ENCODE results near the gene INPP5A.
"Not testable (repeated sequence)": the region's sequence is repeated elsewhere in the genome, so short reads cannot be mapped to it uniquely, and the experiment has no call there.

Gene INPP5A

DNA sequence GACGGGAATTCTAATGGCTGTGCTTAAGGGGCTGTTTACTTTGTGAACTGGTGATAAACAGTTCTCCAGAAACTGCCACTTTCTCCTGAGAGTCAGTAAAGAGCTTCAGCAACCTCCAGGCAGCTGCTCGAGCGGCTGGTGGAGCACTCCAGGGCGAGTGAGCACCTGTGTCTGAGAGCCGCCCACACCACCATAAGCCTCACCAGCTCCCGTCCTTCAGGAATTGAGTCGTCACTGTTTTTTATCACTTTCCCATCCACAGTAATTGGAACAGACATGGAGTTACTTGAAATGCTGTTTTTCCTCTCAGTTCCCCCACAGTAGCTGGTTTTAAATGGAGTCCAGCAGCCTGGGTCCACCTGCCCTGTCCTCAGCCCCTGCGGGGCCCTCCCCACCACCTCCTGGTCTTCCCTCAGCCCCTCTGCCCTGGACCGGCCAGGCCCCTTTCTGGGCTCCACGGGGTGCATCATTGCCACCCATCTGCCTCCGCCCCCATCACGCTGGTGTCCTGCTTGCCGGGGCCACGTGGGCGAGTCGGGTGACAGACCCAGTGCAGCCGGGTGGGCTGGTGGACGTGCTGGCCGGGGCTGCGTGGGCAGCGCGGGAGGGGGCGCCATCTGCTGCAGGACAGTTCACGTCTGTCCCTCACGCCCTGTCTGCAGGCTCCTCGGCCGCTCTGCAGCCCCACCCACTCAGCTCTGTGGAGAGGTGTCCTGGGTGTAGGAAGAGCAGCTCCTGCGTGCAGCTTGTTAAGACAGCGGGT lies 192.4 kb downstream of the INPP5A start:
- no peak for DNase-seq (ENCODE audit: low read depth in 2 of 2, low spot score in 1 of 2)

DNA sequence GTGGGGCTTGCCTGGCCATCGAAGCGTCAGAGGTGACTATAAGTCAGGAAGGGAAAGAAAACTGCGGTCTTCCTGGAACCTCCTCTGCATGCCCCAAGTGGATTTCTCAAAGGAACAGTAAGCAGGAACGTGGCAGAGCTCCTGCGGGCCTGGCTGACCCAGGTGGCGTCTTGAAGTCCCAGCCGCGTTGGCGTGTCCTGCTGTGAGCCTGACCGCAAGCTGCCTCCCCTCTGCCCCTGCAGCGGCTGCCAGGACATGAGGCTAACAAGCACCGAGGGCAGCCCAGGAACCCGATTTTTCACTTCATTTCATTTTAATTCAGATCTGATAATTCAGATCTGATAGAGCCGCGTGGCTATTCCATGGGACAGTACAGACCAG lies 193.0 kb downstream of the INPP5A start:
- no peak for DNase-seq (ENCODE audit: low read depth in 2 of 2, low spot score in 1 of 2)

DNA sequence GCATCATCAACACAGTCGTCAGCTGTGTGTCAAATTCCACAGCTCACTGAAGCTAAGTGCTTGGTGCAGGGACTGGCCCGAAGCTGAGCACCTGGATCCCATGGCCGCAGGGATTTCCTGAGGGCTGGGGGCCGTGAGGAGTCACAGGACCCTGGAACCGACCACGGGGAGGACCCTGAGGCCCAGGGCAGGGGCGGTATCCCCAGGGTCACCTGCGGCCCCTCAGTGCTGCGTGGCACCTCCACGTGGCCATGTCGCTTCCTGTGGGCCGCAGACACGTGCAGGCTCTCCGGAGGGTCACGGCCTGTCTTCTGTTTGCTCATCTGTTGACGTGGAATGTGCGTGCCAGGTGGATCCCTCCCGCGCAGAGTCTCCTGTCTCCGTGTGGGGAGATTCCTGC lies 194.9 kb downstream of the INPP5A start:
- DNase-seq (ENCODE audit: low read depth in 2 of 2, low spot score in 1 of 2) = no peak

DNA sequence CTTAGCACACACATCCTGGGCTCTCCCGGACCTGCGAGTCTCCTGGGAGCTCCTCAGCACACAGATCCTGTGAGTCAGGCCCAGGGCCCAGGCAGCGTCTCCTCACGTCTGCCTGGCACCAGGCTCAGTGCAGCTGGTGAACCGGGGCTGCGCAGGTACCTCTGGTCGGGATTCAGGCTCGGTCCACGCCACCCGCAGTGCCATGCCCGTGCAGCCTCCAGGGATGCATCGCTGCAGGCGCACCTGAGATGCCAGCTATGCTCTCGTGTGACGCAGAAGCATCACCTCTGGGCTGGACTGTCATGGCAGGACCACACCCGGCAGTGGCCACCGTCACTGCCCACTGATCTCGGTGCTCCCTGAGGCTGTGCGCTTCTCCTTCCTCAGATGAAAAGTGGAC lies 196.3 kb downstream of the INPP5A start:
- DNase-seq (ENCODE audit: low read depth in 2 of 2, low spot score in 1 of 2) = no peak

DNA sequence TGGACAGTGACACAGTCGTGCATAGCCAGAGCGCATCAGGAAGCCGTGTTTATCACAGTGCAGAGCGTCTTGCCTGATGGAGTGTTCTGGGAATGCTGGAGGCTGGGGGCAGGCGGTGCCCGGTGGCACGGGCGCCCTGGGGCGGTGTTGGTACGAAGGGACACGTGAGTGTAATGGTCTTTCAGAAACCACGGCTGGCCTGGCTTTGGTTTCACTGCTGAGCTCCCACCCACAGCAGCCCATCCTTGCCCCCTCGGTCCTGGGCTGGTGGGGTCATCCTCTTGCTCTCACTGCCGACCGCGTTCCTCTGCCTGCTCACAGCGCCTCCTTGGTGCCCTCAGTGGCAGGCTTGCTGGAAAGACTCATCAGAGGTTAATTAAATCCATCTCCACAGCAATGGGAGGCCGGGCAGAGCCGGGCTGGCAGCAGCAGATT lies 197.8 kb downstream of the INPP5A start:
- DNase-seq (ENCODE audit: low read depth in 2 of 2, low spot score in 1 of 2) = no peak

DNA sequence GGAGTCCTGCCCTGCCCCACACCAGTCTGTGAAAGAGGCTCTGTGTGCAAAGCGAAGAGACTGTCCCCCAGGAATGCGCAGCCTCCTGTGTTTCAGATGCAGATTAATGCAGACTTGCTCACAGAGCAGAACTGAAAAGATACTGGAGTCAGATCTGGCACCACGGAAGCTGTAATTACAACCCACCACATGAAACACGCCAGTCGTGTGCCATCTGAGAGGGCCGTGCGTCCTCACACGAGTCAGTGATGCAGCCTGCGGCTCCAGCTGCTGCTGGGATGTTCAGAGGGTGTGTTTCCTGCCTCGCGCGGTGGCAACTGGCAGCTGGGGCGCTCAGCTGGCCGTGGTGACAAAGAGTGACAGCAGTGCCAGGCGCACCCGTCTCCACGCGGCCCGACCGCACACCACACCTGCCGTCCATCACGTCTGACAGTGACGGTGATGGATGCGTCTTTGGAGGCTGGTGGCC lies 198.4 kb downstream of the INPP5A start:
- DNase-seq (ENCODE audit: low read depth in 2 of 2, low spot score in 1 of 2) = no peak

DNA sequence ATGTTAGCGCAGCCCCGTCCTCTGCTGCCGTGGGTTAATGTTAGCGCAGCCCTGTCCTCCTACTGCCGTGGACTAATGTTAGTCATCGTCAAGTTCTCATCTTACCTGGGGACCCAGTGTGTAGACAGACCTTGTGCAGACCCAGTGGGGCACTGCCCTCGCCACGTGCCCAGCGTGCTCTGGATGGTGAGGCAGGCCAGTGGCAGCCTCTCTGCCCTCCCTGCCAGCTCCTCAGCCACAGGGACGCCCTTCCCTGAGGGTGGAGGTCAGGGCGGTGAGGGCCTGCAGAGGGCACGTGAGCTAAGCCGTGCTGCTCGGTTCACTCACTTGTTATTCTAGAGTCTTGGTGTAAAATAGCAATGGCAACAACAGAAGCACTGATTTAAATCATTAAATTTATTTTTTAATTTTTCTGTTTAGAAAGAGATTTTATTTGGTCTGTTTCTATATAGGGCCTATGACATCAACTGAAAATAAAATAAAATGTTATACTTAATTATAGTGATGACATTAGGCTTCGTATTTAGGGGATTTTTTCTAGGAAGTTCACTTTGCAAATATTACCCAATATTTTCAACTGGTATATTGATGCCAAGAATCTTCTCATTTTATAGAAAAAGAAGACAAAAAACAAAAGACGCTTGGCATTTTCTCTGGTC lies 199.9 kb downstream of the INPP5A start:
- DNase-seq (ENCODE audit: low read depth in 2 of 2, low spot score in 1 of 2) = no peak

DNA sequence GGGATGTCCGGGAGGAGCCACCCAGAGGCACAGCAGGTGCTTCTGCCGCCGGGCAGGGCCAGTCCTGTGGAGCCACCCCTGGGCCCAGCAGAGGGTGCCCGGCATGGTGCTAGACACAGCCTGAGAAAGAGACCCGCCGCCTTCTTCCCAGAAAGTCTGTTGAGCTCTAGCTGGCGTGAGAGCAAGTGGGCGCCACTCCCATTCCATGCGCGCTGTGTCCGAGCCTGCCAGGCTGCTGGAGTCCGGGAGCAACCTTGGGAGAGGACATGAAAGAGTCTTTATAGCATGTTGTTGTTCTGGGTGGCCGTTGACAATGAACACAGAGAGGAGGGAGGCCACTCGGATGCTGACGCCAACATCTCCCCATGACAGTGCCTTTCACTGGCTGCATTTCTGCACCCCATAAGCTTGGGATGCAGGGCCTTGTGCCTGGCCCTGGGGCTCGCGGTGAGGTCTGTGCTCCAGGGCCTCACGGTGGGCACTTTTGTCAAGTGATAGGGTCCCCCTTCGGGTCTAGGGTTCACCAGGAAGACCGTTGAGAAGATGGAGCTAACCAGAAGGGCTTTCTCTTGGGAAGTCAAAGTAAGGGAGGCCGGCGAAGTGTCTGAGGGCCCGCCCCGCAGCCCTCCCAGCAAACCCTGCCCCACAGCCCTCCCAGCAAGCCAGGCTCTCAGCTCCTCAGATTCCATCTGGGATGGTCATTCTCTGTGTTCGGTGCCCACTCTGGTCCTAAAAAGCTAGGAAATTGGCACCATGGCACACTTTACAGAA lies 201.1 kb downstream of the INPP5A start:
- DNase-seq (ENCODE audit: low read depth in 2 of 2, low spot score in 1 of 2) = no peak

DNA sequence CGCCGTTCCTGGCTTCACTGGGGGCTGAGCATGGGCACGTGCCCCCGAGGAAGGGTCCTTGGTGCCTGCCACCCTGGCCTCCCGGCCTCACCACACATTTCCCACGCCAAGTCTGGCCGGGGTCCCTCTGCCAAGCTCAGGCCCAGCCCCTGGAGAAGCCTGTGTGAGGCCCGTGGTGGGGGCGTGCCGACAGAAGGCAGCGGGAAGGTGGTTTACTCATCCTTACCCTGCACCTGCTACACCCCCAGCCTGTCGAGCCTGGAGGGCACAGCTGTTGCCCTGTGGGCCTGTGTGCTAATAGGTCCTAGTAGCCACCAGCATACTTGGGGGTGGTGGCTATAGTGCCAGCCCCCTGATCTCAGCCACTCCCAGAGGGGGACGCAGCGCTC lies 201.6 kb downstream of the INPP5A start:
- no peak for DNase-seq (ENCODE audit: low read depth in 2 of 2, low spot score in 1 of 2)

DNA sequence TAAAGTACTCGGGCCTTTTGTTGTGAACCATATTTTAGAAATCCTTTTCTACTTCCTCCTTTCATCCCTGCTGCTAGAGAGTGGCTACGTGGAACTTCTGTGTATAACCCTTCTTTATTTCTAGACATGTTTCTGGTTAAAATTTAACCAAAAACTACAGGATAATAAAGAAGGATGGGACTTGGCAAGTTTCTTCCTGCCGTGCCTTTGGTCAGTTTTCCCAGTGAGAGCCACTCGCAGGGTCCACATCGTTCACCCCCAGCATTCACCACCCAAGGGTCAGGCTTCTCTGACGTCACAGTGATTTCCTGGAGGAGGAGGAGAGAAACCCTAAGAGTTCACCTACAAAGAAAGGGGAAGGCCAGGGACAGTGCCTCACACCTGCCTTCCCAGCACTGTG lies 203.0 kb downstream of the INPP5A start:
- no peak for DNase-seq (ENCODE audit: low read depth in 2 of 2, low spot score in 1 of 2)

DNA sequence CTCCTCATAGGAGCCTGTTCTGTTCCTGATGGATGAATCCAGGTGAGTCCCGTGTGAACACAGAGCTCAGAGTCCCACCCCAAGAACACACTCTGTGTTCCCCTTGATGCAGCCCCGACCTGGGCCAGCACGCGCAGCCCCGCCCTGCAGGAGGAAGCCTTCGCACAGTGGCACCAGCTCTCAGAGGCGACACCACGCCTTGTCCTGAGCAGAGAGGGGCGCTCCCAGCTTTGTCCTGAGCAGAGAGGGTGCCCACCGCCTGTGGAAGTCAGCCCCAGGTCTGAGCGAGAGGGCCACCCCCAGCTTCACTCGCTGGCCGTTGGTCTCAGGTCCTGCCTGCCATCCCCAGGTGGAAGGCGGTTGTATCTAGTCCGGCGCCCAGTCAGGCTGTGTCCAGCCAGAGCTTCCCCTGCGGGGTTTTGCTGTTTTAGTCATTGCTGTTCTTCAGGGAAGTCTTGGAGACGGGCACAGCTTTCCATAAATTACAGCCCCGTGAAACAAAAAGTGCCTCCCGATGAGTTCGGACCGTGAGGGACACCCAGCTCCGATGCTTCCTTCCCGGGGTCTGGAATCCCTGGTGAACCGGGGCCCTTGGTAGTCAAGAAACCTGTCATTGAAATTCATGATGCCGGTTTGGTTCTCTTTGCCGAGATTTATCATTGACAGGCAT lies 204.7 kb downstream of the INPP5A start:
- DNase-seq (ENCODE audit: low read depth in 2 of 2, low spot score in 1 of 2) = no peak

DNA sequence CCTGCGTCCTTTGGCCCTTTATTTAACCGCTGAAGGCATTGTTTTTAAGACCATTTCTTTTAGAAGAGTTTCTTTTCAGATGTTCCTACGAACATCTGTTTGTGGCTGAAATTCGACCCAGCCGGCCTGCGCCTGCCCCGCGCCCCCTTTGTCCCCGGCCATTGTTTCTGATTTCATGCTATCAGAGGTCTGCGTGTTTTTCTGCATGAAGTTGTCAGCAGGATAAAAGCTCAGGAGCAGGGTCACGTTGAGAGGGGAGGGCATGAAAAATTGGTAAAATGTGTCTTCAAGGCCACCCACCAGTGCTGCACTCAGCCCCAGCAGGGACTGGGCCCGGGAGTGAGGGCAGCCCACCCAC lies 205.2 kb downstream of the INPP5A start:
- no peak for DNase-seq (ENCODE audit: low read depth in 2 of 2, low spot score in 1 of 2)

DNA sequence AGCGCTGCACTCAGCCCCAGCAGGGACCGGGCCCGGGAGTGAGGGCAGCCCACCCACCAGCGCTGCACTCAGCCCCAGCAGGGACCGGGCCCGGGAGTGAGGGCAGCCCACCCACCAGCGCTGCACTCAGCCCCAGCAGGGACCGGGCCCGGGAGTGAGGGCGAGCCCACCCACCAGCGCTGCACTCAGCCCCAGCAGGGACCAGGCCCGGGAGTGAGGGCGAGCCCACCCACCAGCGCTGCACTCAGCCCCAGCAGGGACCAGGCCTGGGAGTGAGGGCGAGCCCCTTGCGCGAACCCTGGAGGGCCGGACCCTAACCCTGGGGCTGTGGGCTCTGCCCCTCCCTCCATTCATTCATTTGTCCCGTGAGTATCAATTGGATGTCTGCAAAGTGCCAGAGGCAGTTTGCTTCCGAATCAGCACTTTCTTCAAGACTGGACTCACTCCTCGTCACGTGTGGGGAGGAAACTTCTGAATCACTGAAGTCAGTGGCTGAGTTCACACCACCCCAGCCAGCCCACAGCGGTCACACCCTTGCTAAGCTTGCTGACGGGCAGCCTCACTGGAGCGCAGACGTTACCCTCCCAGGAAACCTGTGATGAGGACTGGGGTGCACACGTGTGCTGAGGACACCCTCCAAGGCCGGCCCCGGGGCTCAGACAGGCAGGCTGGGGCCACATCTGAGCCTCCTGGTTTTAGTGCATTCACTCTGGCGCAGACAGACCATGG lies 205.8 kb downstream of the INPP5A start:
- not testable (repeated sequence) for DNase-seq (ENCODE audit: low read depth in 2 of 2, low spot score in 1 of 2)

DNA sequence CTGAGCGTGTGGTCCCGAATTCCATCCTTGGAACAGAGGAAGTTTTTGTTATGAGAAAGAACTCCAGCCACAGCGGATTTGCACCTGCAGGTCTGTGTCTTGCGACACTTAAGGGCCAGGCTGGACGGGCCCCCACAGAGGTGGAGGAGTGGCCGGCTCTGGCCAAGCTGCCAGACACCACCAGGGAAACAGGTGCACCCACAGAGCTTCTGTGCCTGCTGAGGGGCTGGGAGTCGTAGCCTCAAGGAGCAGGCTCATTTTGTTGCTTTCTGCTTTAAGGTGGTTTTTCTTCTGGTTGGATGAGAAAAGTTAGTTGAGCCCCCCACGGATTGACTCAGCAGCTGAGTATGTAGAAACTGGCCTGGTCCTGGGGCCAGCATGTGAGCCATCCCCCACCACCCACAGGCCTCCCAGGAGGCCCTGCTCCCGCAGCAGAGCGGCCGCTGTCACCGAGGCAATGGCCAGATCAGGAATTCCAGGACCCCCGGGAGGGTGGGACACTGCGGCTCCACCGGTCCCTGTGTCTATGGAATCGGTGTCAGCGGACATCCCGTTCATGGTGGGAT lies 206.4 kb downstream of the INPP5A start:
- DNase-seq (ENCODE audit: low read depth in 2 of 2, low spot score in 1 of 2) = no peak

DNA sequence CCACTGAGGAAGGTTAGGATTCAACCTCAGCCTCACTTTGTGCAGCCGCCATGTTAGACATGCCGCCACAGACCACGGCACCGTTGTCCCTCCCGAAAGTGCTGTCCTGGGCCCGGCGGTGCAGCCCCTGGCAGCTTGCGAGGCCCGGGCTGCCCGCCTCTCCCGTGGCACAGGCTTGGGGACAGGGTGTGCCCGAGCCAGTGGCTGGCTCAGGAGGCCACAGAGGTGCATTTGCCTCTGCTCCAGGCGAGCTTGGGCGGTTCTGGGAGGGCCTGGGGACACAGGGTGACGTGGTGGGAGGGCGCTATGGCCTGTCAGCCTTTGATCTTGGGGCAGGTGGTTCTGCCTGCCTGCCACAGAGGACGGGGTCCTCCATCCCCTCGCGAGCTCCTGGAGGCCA lies 207.3 kb downstream of the INPP5A start:
- DNase-seq (ENCODE audit: low read depth in 2 of 2, low spot score in 1 of 2) = no peak

DNA sequence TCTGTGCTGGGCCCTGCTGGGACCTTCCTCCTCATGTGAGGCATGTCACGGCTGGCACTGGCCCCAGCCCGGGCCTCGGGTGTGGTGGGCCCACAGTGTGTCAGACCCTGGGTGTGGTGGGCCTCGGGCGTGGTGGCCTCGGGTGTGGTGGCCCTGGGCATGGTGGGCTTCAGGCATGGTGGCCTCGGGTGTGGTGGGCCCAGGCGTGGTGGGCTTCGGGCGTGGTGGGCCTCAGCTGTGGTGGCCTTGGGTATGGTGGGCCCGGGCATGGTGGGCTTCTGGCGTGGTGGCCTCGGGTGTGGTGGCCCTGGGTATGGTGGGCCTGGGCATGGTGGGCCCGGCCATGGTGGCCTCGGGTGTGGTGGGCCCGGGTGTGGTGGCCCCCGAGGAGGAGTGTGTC lies 207.9 kb downstream of the INPP5A start:
- no peak for DNase-seq (ENCODE audit: low read depth in 2 of 2, low spot score in 1 of 2)

DNA sequence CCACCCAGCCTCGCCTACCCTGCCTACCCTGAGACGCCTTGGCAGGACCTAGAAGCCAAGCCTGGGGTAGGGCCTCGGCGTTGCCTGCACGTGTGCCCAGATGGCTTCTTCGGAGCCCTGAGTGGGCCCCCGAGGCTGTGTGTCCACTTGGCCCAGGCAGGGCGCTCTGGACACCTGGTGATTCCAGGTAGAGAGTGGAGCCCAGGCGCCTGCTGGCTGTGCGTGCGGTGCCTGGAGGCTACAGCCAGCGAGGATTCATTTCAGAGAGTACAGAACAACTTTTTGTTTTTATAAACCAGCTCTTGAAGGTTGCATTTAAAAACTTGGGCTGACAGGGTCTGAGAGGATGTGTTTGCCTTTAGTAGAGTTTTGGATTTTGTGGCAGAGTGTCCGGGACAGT lies 208.4 kb downstream of the INPP5A start:
- no peak for DNase-seq (ENCODE audit: low read depth in 2 of 2, low spot score in 1 of 2)

DNA sequence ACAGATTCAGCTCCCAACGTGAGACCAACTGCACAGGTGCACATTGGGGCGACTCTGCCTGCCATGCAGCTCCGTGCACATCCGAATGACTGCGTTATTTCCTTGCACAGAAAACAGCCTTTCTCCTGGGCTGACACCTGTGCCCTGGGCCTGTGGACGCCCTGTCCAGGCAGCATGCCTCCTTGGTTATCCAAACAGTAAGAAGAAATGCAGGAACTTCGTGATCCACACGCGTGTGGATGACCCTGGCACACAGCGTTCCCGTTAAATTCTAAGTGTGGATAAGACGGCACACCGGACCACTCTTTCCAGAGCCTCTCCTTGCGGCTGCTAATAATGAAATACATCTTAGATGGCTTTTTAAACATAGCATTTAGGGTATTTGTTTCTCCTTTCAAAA lies 208.8 kb downstream of the INPP5A start:
- DNase-seq (ENCODE audit: low read depth in 2 of 2, low spot score in 1 of 2) = no peak

DNA sequence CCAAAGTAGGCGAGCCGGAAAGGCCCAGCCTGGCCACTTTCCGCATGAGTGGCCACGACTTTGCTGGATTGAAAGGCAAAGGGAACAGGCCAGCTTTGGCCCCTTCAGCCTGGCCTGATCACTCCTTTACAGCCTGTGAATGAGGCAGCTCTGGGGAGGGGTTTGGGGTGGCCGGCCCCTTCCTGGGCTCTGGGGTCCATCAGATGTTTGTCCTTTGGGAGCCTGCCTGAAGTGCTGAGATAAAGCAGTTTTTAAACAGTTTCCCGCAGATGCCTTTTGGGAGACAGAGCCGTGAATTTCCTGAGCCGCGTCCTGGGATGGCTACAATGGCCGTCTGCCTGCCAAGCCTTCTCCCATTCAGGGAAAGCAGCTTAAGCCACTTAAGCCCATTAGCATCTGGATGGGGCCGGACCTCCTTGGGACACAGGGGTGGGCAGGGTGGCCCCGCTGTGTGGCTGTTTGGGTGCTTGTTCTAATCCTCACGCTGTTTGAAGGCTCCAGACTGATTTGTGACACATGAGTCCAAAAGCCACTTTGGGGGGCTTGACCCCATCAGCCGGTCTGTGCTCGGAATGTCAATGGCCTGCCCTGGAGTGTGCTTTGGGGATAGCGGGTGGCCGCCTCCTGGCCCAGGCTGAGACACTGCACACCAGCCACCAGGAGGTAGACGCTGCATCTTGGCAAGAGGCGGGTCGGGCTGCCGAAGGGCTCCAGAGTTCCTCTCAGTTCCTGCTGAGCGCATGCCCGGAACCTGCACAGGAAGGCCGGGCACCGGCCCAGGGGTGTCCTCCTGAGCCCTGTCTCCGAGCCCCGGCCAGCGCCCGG lies 209.4 kb downstream of the INPP5A start:
- no peak for DNase-seq (ENCODE audit: low read depth in 2 of 2, low spot score in 1 of 2)

DNA sequence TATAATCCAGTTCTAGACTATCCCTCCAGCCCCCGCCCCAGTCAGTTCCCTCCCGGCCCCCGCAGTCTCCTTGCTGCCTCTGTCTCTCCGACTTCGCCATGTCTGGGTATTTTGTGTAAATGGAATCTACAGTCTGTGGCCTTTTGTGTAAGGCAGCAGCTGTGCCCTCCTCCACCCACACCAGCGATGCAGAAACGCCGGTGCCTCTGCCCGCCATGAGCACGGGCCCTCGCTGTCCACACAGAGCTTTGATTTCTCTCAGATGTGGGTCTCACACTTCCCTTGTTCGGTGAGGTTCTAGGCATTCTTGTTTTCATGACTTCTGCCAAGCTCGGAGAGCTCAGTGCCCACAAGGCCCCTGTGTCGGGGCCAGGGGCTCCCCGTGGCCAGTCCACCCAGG lies 210.5 kb downstream of the INPP5A start:
- DNase-seq (ENCODE audit: low read depth in 2 of 2, low spot score in 1 of 2) = no peak

Data from stimulated activated CD8-positive, alpha-beta memory T cell treated with anti-CD3 and anti-CD28 coated beads, Interleukin-4, amount 100 ng/mL, for 4 hours (primary cell).